Amniotic stem cell (primary cell): ENCODE results near the gene CHMP6.

Source experiments
- DNase-seq: peaks from one replicate; lab custom pipeline; 2025; lab: John Stamatoyannopoulos, UW

CHMP6 gene

DNA sequence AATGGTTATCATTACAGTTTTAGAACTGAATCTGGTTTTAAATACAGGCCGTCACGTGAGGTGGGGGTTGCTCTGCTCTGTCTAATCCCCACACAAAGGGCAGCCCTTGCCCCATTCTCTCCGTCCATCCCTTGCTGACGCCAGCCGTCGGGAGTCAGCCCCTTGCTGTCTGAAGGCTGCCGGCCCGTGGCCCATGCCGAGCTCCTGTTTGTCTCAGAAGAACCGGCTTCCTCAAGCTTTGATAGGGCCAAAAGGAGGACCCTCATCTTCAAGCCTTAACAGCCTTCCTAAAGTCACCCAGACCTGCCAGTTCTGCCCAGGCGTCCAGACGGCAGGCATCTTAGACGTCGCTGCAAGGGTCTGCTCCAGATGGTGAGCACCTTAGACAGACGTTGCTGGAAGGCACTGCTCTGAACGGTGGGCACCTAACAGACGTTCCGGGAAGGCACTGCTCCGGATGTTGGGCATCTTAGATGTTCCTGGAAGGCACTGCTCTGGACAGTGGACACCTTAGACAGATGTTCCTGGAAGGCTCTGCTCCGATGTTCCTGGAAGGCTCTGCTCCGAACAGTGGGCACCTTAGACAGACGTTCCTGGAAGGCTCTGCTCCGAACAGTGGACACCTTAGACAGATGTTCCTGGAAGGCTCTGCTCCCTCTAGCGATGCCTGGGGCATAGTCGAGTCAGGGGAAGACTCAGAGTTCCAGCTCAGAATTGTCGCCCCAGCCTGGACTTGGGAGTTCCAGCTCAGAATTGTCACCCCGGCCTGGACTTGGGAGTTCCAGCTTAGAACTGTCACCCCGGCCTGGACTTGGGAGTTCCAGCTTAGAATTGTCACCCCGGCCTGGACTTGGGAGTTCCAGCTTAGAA is 35.1 kb upstream of the CHMP6 start:
- DNase-seq, result no peak

DNA sequence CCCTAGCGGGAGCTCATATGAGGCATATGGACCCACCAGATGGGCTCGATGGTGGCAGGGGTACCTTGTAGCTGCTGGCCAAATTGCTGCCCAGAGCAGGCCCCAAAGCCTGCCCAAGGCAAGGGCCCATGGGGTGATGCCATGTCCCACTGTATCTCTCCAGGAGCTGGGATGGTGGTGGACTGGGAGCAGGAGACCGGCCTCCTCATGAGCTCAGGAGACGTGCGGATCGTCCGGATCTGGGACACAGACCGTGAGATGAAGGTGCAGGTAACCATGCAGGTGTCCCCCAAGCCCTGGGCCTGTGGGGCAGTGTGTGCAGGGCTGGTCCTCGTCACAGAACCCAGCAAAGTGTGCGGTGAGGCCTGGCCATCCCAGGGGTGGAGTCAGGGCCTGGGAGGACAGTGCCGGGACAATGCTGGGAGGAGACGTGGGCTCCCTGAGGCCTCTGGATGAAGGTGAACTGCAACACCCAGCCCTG is 34.1 kb upstream of the CHMP6 start:
- no peak for DNase-seq

DNA sequence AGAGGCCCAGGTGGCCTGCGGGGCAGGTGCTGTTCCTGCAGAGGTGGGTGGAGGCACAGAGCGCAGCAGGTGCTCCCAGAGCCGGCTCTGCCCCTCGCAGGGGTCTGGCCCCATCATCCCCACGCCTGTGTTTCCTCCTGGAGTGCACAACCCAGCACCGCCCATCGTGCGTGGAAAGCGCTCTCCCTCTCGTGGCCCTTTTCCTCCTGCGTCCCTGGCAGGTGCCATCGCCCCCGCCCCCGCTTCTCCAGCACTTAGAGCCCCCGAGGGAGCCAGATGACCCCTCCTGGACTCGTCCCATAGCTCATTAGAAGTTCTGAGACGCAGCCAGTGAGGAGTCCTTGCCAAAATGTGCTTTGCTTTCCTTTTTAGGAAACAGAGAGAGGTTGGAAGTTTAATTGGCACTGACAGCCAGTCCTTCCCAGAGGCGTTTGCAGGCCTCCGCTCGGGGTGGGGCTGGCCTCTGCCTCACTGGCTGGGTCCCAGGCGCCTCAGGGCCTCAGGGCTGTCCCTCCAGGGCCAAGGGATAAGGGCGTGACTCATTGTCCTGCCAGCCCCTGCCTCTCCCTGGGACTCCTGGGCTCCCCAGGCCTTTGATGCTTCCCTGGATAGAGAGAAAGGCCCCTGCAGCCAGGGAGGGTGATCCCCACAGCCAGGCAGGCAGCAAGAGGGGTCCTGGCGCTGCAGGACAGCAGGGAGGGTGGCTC is 32.2 kb upstream of the CHMP6 start:
- DNase-seq, result peak; percentile 68

DNA sequence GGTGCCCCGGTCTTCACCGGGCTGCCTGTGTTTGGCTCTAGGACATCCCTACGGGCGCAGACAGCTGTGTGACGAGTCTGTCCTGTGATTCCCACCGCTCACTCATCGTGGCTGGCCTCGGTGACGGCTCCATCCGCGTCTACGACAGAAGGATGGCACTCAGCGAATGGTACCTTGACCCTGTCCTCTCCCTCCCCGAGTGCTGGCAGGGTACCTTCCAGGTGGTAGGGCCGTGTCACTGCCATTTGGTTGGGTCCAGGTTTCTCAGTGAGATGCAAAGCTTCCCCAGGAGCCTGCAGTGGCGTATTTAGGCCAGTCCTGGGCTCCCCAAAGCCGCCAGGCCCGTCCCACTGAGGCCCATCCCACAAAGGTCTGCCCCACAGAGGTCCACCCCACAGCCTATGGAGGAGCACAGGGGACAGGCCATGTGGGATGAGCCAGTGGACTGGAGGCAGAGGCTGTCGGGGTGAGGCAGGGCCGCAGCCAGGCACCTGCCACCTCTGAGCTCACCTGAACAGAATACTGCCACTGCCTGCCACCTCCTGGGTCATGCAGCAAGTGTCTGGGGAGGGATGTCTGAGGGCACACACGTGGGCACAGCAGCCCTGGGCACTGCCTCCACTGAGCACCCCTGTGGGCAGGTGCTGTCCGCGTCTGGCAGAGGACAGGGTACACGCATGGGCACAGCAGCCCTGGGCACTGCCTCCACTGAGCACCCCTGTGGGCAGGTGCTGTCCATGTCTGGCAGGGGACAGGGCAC is 31.4 kb upstream of the CHMP6 start:
- no peak for DNase-seq

DNA sequence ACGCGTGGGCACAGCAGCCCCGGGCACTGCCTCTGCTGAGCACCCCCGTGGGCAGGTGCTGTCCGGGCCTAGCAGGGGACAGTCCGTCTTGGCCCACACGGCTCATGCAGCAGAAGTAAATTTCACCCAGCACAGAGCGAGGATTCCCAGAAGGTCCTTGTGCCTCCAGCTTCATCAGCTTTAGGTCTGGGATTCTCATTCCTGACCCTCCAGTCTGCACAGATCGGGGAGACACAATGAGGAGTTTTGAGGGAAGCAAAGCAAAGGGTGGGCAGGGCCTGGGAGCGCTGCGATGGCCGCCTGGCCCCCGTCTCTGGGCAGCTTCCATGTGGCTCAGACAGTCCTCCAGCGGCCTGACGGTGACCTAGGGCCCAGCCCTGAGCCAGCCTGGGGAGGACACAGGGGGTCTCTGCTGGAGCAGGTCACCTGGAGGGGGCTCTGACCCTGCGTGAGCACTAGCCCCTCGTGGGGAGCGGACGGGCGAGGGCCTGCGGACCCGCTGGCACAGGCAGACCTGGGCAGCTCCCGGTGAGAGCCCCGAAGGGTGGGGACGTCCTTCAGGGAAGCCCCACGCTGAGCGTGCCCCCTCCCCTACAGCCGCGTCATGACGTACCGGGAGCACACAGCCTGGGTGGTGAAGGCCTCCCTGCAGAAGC is 30.7 kb upstream of the CHMP6 start:
- DNase-seq, result no peak

DNA sequence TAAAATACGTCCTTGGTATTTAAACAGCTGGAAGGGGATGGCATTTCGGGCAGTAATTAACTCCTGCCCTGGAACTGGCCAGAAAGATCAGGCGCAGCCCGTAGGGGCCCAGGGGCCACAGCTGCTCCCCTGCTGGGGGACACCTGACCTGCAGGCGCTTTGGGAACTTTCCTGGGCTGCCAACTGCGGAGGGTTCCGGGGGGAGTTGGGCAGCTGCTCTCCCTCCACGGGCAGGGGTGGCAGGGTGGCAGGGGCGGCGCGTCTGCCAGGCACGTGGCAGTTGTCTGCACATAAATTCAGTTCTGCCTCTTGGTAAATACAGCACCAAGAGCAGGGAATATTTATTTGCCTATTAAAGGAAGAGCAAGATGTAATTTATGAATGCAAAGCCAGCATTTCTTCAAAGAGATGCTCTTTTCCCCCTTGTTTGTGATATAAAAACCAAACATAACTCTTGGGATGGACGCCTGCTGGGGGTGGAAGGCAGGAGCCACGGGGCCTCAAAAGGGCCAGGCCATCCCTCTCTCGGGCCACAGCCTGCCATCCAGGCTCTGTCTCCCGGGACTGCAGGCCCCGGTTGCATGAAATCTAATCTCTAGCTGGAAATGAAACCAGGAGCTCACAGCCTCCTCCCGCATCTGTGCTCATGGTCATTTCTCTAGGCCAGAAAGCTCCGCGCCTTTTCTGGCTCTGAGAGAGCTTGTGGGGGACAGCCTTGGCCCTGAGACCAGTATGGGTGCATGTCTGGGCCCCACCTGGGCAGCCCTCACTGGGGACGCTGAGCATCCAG is 29.9 kb upstream of the CHMP6 start:
- no peak for DNase-seq

GRCh38 chr17:80962356-80963329 is 29.0 kb upstream of the CHMP6 start:
- no peak for DNase-seq

- no peak for DNase-seq
Measured at GRCh38 chr17:80963812-80964543, 27.7 kb upstream of the CHMP6 start.

DNA sequence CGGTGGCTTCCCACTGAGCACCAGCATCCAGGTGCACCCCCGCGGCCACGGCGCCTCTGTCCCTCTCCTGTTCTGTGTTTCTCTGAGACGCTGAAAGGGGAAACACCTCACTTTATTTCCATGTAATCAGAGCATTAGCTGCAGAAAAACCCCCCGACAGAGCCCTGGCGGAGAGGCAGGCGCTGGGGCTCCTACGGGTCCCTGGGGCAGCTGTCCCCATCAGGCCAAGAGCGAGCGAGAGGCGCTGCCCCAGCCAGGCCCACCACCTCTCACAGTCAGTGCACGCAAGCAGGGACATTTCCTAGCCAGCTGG is 27.1 kb upstream of the CHMP6 start:
- no peak for DNase-seq

GRCh38 chr17:80964859-80965580 is 26.6 kb upstream of the CHMP6 start:
- DNase-seq, result no peak

- no peak for DNase-seq
Measured at GRCh38 chr17:80965606-80966005, 26.0 kb upstream of the CHMP6 start.

GRCh38 chr17:80967404-80967872 is 24.2 kb upstream of the CHMP6 start:
- no peak for DNase-seq

- DNase-seq, result no peak
Measured at GRCh38 chr17:80968602-80969029, 23.0 kb upstream of the CHMP6 start.

- no peak for DNase-seq
Measured at GRCh38 chr17:80969030-80969673, 22.5 kb upstream of the CHMP6 start.

DNA sequence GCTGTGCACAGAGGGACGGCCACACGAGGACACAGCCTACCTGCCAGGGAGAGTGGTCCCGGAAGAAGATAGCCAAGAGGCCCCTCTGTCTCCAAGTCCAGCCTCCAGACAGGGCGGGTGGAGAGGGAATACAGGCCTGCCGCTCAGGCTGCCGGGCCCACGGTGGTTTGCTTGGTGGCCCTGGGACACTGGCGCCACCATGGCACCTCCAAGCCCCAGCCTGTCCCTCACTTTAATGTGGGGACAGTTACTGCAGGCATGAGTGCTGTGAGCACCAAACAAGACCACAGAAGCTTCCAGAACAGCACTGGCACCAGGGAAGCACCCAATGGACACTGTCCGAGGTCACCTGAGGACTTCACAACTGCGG is 22.0 kb upstream of the CHMP6 start:
- no peak for DNase-seq

DNA sequence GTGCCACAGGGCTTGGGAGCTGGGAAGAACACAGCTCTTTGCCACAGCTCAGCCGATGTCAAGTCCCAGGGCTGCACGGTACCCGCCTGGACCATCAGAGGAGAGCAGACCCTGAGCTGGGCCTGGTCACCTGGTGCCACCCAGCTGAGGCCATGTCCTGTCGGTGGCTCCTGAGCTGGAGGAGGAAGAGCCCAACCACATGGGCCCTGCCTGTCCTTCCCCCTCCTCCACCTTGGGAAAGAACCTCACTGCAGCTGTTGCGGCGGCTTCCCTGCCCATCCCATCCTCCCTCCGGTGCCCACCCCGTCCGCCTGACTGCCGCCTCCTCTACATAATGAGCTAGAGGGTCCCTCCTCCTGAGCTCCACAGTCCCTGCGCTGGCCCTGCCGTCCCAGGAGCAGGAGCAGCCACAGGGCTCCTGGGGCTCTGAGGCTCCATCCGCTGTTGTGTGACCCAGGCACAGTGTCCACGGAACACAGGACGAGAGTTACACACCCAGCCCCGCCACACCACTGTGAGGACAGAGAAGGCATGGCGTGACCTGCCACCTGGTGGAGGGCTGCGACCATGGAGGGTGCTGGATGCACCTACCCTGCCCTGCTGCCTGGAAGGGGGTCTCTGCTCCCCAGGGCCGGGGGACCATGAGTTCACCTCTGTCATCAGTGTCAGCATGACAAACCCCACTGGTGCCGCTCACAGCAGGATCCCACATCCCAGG is 21.4 kb upstream of the CHMP6 start:
- DNase-seq, result no peak
